Astrocyte (in vitro differentiated cells and primary cell): ENCODE measurements around the gene PRTG. TPM values are rescaled to one million over a fixed set of nuclear protein-coding genes. Genes with fewer than 3 reads are reported as not detected.

Source experiments
- DNase-seq: peaks from one replicate; pipeline ENCODE4 v3.0.0-alpha.2; 2010; ENCODE audit warnings: low read depth
- FAIRE-seq: peaks from 2 replicates; lab custom pipeline; 2011; peaks lifted over from hg19 to GRCh38; lab: Jason Lieb, UNC
- H2AFZ ChIP-seq: 2 replicates; pipeline ENCODE4 v1.6.0; 2012; ENCODE audit warnings: low read depth, low read length, inconsistent platforms
- H3K27ac ChIP-seq: 2 replicates; pipeline ENCODE4 v1.5.1; 2011; ENCODE audit warnings: low read depth, low read length, inconsistent platforms
- H3K27me3 ChIP-seq: 2 replicates; pipeline ENCODE4 v1.6.0; 2011; ENCODE audit warnings: low read length, inconsistent platforms; ENCODE audit not compliant: insufficient read depth
- H3K36me3 ChIP-seq: 2 replicates; pipeline ENCODE4 v1.5.1; 2011; ENCODE audit warnings: low read length, inconsistent platforms; ENCODE audit not compliant: insufficient read depth
- H3K4me1 ChIP-seq: 2 replicates; pipeline ENCODE4 v1.5.1; 2011; ENCODE audit warnings: low read length, inconsistent platforms; ENCODE audit not compliant: insufficient read depth
- H3K4me2 ChIP-seq: 2 replicates; pipeline ENCODE4 v1.6.0; 2012; ENCODE audit warnings: low read length, inconsistent platforms
- H3K4me3 ChIP-seq: 2 replicates; pipeline ENCODE4 v1.5.1; 2011; ENCODE audit warnings: low read depth, mild to moderate bottlenecking, low read length, inconsistent platforms; ENCODE audit not compliant: insufficient read depth
- H3K79me2 ChIP-seq: 2 replicates; pipeline ENCODE4 v1.6.0; 2012; ENCODE audit warnings: mild to moderate bottlenecking, low read length, inconsistent platforms; ENCODE audit not compliant: insufficient read depth
- H3K9ac ChIP-seq: 2 replicates; pipeline ENCODE4 v1.6.0; 2012; ENCODE audit warnings: mild to moderate bottlenecking, low read length, inconsistent platforms
- H3K9me3 ChIP-seq: 2 replicates; pipeline ENCODE4 v1.5.1; 2012; ENCODE audit warnings: low read depth, mild to moderate bottlenecking, low read length, inconsistent platforms; ENCODE audit not compliant: insufficient read depth
- H4K20me1 ChIP-seq: 2 replicates; pipeline ENCODE4 v1.6.0; 2012; ENCODE audit warnings: low read length, inconsistent platforms; ENCODE audit not compliant: insufficient read depth
- H3K27ac Mint-ChIP-seq: one replicate; pipeline ENCODE4 v1.8.0; 2021; ENCODE audit warnings: mild to moderate bottlenecking, mixed read lengths; ENCODE audit not compliant: unreplicated experiment
- H3K27me3 Mint-ChIP-seq: one replicate; pipeline ENCODE4 v1.8.0; 2021; ENCODE audit warnings: low read depth, mixed read lengths; ENCODE audit not compliant: unreplicated experiment
- H3K36me3 Mint-ChIP-seq: one replicate; pipeline ENCODE4 v1.8.0; 2021; ENCODE audit warnings: low read depth, mixed read lengths; ENCODE audit not compliant: unreplicated experiment
- H3K4me1 Mint-ChIP-seq: one replicate; pipeline ENCODE4 v1.8.0; 2021; ENCODE audit warnings: low read depth, mixed read lengths; ENCODE audit not compliant: unreplicated experiment
- H3K4me3 Mint-ChIP-seq: one replicate; pipeline ENCODE4 v1.8.0; 2021; ENCODE audit warnings: mild to moderate bottlenecking, moderate library complexity, mixed read lengths; ENCODE audit not compliant: unreplicated experiment
- H3K9me3 Mint-ChIP-seq: one replicate; pipeline ENCODE4 v1.8.0; 2021; ENCODE audit warnings: mild to moderate bottlenecking, mixed read lengths; ENCODE audit not compliant: unreplicated experiment
- EZH2 ChIP-seq: IDR thresholded peaks from 2 replicates; pipeline ENCODE4 v1.6.1; 2012; ENCODE audit warnings: mild to moderate bottlenecking, low read length, inconsistent platforms; ENCODE audit not compliant: insufficient read depth
- total RNA-seq: library from RNA; stranded (reverse); gene quantifications from 2 replicates; pipeline ENCODE4 v1.2.1, GENCODE V29; 2021
- TF ChIP-seq, protein P1 (sequence below): IDR thresholded peaks from 2 replicates; pipeline ENCODE4 v1.5.1; 2011; ENCODE audit warnings: low read depth, mild to moderate bottlenecking, inconsistent platforms, low read length, moderate library complexity; ENCODE audit not compliant: insufficient read depth

Gene PRTG
- total RNA-seq, 1 donor from 2014 or later, result 39.4 TPM

DNA sequence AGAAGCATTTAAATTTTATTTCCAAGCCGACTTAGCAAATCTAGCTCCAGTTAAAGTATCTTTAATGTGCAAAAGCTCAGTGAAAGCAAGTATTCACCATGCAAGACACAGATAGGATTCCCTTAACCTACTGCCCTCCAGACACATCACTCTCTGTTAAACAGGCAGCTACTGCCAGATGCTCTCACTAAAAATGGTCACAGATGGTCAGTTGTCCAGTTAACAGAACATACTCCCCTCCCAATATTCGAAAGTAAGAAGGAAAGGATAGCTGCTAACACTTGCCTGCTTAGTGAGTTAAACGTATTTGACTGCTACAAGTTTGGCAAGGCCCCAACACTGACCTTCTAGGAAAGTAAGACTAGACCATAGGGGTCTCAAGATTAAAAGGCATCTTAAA lies 73.7 kb downstream of the PRTG start:
- no peaks in the 10 kb centered on the region for H3K9me3 Mint-ChIP-seq
- FAIRE-seq (no peak), DNase-seq (no peak)
- Histone ChIP-seq H3K36me3 (no peaks in the 10 kb centered on the region), H3K4me2 (no peak overlapping the region), H3K79me2 (no peaks in the 10 kb centered on the region), H3K9ac (no peak overlapping the region), H2AFZ (peak overlapping the region; percentile 21), H3K27ac (no peak overlapping the region), H3K4me1 (no peaks in the 10 kb centered on the region), H4K20me1 (no peaks in the 10 kb centered on the region), H3K4me3 (no peak overlapping the region), H3K9me3 (no peaks in the 10 kb centered on the region), H3K27me3 (no peaks in the 10 kb centered on the region)
- TF ChIP-seq, protein P1, sequence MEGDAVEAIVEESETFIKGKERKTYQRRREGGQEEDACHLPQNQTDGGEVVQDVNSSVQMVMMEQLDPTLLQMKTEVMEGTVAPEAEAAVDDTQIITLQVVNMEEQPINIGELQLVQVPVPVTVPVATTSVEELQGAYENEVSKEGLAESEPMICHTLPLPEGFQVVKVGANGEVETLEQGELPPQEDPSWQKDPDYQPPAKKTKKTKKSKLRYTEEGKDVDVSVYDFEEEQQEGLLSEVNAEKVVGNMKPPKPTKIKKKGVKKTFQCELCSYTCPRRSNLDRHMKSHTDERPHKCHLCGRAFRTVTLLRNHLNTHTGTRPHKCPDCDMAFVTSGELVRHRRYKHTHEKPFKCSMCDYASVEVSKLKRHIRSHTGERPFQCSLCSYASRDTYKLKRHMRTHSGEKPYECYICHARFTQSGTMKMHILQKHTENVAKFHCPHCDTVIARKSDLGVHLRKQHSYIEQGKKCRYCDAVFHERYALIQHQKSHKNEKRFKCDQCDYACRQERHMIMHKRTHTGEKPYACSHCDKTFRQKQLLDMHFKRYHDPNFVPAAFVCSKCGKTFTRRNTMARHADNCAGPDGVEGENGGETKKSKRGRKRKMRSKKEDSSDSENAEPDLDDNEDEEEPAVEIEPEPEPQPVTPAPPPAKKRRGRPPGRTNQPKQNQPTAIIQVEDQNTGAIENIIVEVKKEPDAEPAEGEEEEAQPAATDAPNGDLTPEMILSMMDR, result no peak
- TF ChIP-seq EZH2, result no peak
- no peaks in the 10 kb centered on the region for H3K36me3 Mint-ChIP-seq
- H3K4me1 Mint-ChIP-seq, result no peaks in the 10 kb centered on the region
- no peak overlapping the region for H3K4me3 Mint-ChIP-seq
- H3K27ac Mint-ChIP-seq, result no peak overlapping the region
- H3K27me3 Mint-ChIP-seq, result no peaks in the 10 kb centered on the region

DNA sequence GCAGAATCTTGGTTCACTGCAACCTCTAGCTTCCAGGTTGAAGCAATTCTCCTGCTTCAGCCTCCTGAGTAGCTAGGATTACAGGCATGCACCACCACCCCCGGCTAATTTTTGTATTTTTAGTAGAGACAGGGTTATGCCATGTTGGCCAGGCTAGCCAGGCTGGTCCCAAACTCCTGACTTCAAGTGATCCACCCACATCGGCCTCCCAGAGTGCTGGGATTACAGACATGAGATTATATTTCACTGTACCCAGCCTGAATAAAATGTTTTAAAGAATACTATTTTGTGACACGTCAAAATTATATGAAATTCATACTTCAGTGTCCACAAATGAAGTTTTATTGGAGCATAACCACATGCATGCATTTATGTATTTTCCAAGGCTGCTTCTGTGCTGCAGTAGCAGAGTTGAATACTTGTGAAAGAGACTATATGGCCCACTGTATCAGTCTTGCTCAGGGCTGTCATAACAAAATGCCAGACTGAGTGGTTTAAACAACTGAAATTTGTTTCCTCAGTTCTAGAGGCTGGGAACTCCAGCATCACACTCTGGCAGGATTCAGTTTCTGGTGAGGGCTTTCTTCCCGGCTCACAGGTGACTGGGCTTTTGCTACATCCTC lies 77.2 kb downstream of the PRTG start:
- Mint-ChIP-seq H3K27ac (no peak overlapping the region), H3K4me3 (no peak overlapping the region), H3K27me3 (no peaks in the 10 kb centered on the region), H3K9me3 (no peaks in the 10 kb centered on the region), H3K36me3 (no peaks in the 10 kb centered on the region), H3K4me1 (peaks cover 18% of the 10 kb centered on the region)
- no peaks in the 10 kb centered on the region for H3K79me2 ChIP-seq
- no peak overlapping the region for H3K4me3 ChIP-seq
- DNase-seq, result no peak
- no peaks in the 10 kb centered on the region for H3K4me1 ChIP-seq
- H4K20me1 ChIP-seq, result no peaks in the 10 kb centered on the region
- no peak overlapping the region for H2AFZ ChIP-seq
- no peak overlapping the region for H3K27ac ChIP-seq
- TF ChIP-seq, protein P1, result no peak
- TF ChIP-seq EZH2, result no peak
- H3K9ac ChIP-seq, result no peak overlapping the region
- H3K36me3 ChIP-seq, result no peaks in the 10 kb centered on the region
- H3K27me3 ChIP-seq, result no peaks in the 10 kb centered on the region
- no peaks in the 10 kb centered on the region for H3K9me3 ChIP-seq
- H3K4me2 ChIP-seq, result no peak overlapping the region
- FAIRE-seq, result no peak

DNA sequence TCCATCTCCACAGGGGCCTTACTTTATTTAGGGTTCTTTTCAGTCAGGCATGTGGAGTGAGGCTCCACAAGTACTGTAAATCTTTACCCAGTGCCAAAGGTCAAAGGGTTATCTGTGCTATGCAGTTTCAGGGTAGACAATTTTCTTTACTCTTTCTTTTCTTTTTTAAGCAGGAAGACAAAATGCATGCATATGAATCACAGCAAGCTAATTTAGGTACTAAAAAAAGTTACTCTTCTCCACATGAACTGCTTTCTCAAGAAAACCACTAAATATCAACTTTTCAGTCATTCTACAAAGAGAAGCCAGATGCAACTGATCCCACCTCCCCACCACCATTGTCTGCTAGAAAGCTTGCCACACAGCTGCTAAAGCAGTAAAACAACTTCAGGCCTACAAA lies 81.5 kb downstream of the PRTG start:
- H3K4me3 Mint-ChIP-seq, result no peak overlapping the region
- Histone ChIP-seq H3K27ac (no peak overlapping the region), H3K36me3 (no peaks in the 10 kb centered on the region), H3K4me2 (peak overlapping the region; percentile 3), H3K4me1 (no peaks in the 10 kb centered on the region), H3K27me3 (no peaks in the 10 kb centered on the region), H2AFZ (no peak overlapping the region), H3K79me2 (no peaks in the 10 kb centered on the region), H3K9ac (no peak overlapping the region), H3K9me3 (no peaks in the 10 kb centered on the region), H4K20me1 (no peaks in the 10 kb centered on the region), H3K4me3 (no peak overlapping the region)
- no peak overlapping the region for H3K27ac Mint-ChIP-seq
- no peak for FAIRE-seq
- H3K36me3 Mint-ChIP-seq, result no peaks in the 10 kb centered on the region
- peaks cover 20% of the 10 kb centered on the region for H3K4me1 Mint-ChIP-seq
- DNase-seq, result peak; percentile 52
- no peak for TF ChIP-seq EZH2
- TF ChIP-seq, protein P1, result no peak
- no peaks in the 10 kb centered on the region for H3K9me3 Mint-ChIP-seq
- H3K27me3 Mint-ChIP-seq, result no peaks in the 10 kb centered on the region
